Lower leg skin (tissue), 4 donors: ENCODE measurements around the gene FOXL1. TPM values are rescaled to one million over a fixed set of nuclear protein-coding genes. Genes with fewer than 3 reads are reported as not detected.

Experiments used
- DNase-seq, 2 donors: peaks; one replicate each; pipeline ENCODE4 v3.0.0-alpha.2; 2019; ENCODE audit warnings: low spot score in 2 of 2
- H3K4me3 ChIP-seq: fragments of 200-600 bp; sonication (generic); 2 replicates; pipeline ENCODE4 v1.5.1; 2017; ENCODE audit warnings: mild to moderate bottlenecking, low read depth; ENCODE audit not compliant: poor library complexity, severe bottlenecking
- POLR2A ChIP-seq, 2 donors: fragments of 450-650 bp; IDR thresholded peaks; one replicate each; pipeline ENCODE4 v1.6.1; 2016 to 2017; ENCODE audit warnings: antibody characterized with exemption in 2 of 2, mild to moderate bottlenecking in 1 of 2, moderate library complexity in 1 of 2
- WGBS, 2 donors: methylation state at CpG; one replicate each; pipeline ENCODE4 v1.1.5; 2018; 5-methylcytosine and 5-hydroxymethylcytosine counted together
- intact Hi-C: fragments of 100-400 bp; cut with DNase I; formaldehyde crosslinking; loops from one replicate; pipeline ENCODE4 v1.15.0; 2023; ENCODE audit warnings: low total_unique reads
- total RNA-seq, 4 donors: library from RNA; depleted of rRNA; stranded (reverse); fragments of >200 nt; gene quantifications; one replicate each; pipeline ENCODE4 v1.1.0, GENCODE V29; 2016
- TF ChIP-seq, protein P1 (sequence below), 3 donors: fragments of 450-650 bp; IDR thresholded peaks; one replicate each; pipeline ENCODE4 v1.5.1; 2016; ENCODE audit warnings: antibody characterized with exemption in 3 of 3, mild to moderate bottlenecking in 3 of 3, moderate library complexity in 2 of 3

FOXL1 gene
- total RNA-seq, 4 donors from 2014 or later = 0.23 to 0.49 TPM; not detected in 2

DNA sequence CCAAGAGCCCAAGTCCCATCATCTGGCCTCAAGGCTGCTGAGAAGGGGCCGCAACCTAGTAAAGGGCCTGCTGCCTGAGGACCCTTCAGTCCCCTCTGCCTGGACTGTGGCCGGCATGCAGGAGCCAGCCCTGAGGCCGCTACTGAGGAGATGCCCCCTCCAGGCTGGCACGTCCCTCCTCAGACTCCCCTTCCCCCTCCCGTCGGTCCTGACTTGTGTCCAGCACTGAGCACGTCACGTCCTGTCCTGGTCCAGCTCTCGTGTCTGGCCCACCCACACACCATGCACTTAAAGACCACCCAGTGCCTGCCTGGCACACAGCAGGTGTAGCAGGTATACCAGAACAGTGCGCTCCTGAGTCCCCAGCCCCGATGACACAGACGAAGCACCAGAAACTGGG is 32.9 kb upstream of the FOXL1 start:
- intact Hi-C loops = no loop called here
- no peak for TF ChIP-seq POLR2A (IDR thresholded peaks at IDR 0.05)
- TF ChIP-seq, protein P1, sequence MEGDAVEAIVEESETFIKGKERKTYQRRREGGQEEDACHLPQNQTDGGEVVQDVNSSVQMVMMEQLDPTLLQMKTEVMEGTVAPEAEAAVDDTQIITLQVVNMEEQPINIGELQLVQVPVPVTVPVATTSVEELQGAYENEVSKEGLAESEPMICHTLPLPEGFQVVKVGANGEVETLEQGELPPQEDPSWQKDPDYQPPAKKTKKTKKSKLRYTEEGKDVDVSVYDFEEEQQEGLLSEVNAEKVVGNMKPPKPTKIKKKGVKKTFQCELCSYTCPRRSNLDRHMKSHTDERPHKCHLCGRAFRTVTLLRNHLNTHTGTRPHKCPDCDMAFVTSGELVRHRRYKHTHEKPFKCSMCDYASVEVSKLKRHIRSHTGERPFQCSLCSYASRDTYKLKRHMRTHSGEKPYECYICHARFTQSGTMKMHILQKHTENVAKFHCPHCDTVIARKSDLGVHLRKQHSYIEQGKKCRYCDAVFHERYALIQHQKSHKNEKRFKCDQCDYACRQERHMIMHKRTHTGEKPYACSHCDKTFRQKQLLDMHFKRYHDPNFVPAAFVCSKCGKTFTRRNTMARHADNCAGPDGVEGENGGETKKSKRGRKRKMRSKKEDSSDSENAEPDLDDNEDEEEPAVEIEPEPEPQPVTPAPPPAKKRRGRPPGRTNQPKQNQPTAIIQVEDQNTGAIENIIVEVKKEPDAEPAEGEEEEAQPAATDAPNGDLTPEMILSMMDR (IDR thresholded peaks at IDR 0.05) = no peak
- H3K4me3 ChIP-seq = no peak overlapping the region
- DNase-seq = no peak
- WGBS, 2 donors = 81 to 83% methylated on average over 12 of the region's 12 CpGs

DNA sequence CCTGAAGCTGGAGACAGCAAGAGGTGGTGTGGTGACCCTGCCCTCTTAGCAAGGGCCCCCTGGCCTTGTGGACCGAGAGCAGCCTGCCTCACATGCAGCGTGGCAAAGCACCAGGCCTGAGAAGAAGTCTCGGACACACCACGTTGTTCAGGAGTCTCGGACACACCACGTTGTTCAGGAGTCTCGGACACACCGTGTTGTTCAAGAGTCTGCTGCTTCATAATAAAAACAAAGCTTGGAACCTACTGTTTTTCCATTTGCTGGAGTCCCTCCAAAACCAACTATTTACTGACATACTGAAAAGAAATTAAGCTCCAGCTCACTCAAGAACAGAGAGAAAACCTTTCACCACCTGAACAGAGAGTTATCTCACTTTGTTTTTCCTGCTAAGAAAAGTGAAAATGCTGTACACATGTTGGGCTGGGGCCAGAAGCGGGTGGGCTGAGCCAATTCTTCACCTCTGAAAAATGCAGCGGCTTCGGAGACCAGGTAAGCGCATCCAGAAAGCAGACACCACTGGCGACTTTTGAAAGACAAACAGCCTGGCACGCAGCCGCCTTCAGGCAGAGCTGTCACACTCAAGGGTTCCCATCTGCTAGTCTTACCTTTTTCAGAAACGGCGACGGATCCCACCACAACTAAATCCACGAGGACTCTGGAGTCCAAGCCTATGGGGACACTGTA is 32.3 kb upstream of the FOXL1 start:
- WGBS, 2 donors = 74 to 80% methylated on average over 19 of the region's 19 CpGs
- H3K4me3 ChIP-seq = no peak overlapping the region
- intact Hi-C loops = no loop called here
- no peak for DNase-seq
- no peak for TF ChIP-seq POLR2A (IDR thresholded peaks at IDR 0.05)
- TF ChIP-seq, protein P1 (IDR thresholded peaks at IDR 0.05) = no peak

DNA sequence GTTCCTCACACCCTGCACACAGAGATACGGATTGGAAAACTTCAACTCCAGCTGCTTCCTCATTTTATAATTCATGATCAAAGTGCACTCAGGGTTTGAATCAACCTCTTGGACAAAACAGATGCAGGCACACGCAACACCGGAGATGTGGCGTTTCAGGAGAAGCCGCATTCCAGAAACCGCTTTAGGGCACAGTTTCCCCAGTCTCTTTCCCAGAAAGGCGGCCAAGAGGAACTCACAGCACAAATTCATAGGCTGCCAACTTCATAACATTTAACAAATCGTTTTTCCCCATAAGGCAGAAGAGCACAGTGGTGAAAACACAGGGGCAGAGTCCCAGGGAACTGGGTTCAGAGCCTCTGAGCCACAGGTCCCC is 31.7 kb upstream of the FOXL1 start:
- intact Hi-C loops = no loop called here
- DNase-seq = no peak
- 78 to 85% methylated on average over 8 of the region's 8 CpGs for WGBS, 2 donors
- TF ChIP-seq, protein P1 (IDR thresholded peaks at IDR 0.05) = no peak
- TF ChIP-seq POLR2A (IDR thresholded peaks at IDR 0.05) = no peak
- no peak overlapping the region for H3K4me3 ChIP-seq

DNA sequence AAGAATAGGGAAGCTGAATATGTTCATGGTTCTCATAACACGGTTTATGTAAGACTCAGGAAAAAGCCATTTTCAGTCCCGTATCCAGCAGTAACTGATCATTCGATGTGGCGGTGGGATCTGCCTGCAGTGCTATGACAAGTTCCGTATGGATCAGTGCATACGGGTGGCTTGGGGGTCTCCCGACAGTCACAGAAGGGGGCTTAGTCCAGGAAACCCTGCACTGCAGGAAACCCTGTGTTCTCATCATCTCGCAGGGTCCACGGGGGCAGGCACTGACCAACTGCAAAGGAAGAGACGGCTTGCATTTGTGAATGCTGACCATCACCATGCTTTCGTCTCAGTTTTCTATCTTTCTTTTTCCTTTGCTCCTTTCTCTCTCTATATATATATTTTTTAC is 31.1 kb upstream of the FOXL1 start:
- WGBS, 2 donors = 96 to 98% methylated on average over 11 of the region's 11 CpGs
- no peak overlapping the region for H3K4me3 ChIP-seq
- intact Hi-C loops = no loop called here
- no peak for DNase-seq
- no peak for TF ChIP-seq POLR2A (IDR thresholded peaks at IDR 0.05)
- TF ChIP-seq, protein P1 (IDR thresholded peaks at IDR 0.05) = no peak

DNA sequence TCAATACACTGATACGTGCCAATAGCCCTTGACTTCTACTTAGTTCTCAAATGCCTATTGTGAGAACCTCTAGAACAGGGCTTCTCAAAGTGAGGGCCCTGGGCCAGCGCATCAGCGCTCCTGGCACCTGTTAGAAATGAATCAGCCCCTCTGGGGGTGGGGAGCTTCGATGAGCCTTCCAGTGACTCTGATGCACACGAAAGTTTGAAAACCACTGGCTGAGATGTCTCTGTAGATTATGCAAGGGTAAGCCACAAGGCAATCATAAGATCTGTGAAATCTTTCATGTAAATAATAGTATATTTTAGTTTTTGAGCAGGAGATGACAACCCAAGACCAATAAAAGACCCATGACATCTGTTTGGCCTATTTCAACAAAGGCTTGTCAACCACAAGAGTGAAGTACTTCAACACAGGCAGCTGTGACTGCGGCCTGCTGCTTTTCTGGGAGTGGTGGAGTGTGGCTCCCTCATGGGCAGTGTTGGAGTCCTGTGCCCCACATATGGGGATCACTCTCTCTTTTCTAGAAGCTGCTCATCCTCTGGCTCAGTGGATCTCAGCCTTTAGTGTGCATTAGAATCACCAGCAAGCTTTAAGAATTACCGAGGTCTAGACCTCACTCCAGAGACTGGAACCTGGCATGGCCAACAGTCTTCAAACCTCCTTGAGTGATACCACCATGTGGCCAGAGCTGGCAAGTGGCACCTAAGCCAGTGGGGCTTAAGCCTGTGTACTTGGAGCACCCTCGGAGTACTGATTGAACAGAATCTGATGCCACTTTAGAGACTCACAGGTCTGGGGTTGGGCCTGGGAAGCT is 29.1 kb upstream of the FOXL1 start:
- WGBS, 2 donors = 77% methylated on average over 8 of the region's 8 CpGs

More for the DNA sequence above, 29.1 kb upstream of the FOXL1 start:
- H3K4me3 ChIP-seq = no peak overlapping the region
- intact Hi-C loops = no loop called here
- TF ChIP-seq, protein P1 (IDR thresholded peaks at IDR 0.05) = no peak
- no peak for TF ChIP-seq POLR2A (IDR thresholded peaks at IDR 0.05)
- no peak for DNase-seq
